Mucosa of stomach (tissue), 1 donor: ENCODE data around the gene CARD11.

Experiments
- H3K27me3 ChIP-seq: one replicate; pipeline ENCODE4 v1.7.0; 2013; ENCODE audit warnings: mild to moderate bottlenecking, low read length; ENCODE audit not compliant: control insufficient read depth, insufficient read depth
- H3K36me3 ChIP-seq: one replicate; pipeline ENCODE4 v1.7.0; 2013; ENCODE audit warnings: low read length; ENCODE audit not compliant: control insufficient read depth, insufficient read depth
- H3K4me1 ChIP-seq: one replicate; pipeline ENCODE4 v1.7.0; 2013; ENCODE audit warnings: mild to moderate bottlenecking, low read length; ENCODE audit not compliant: control insufficient read depth, insufficient read depth
- H3K4me3 ChIP-seq: one replicate; pipeline ENCODE4 v1.7.0; 2013; ENCODE audit warnings: low read length
- H3K9ac ChIP-seq: one replicate; pipeline ENCODE4 v1.7.0; 2013; ENCODE audit warnings: mild to moderate bottlenecking, low read length, moderate library complexity
- H3K9me3 ChIP-seq: one replicate; pipeline ENCODE4 v1.7.0; 2013; ENCODE audit warnings: mild to moderate bottlenecking, low read length, moderate library complexity; ENCODE audit not compliant: control insufficient read depth
- donor health status: Pancreatic carcinoma.

Gene CARD11

GRCh38 chr7:2892549-2892948, 151.1 kb downstream of the CARD11 start:
- peaks cover 4% of the 10 kb centered on the region for H3K27me3 ChIP-seq
- H3K4me3 ChIP-seq: no peak overlapping the region
- H3K4me1 ChIP-seq: no peaks in the 10 kb centered on the region

GRCh38 chr7:2887816-2888215, 155.9 kb downstream of the CARD11 start:
- Histone ChIP-seq H3K27me3 (no peaks in the 10 kb centered on the region), H3K9ac (no peak overlapping the region), H3K36me3 (no peaks in the 10 kb centered on the region), H3K9me3 (no peaks in the 10 kb centered on the region), H3K4me3 (no peak overlapping the region), H3K4me1 (no peaks in the 10 kb centered on the region)

More at GRCh38 chr7:2892549-2892948, 151.1 kb downstream of the CARD11 start:
- no peaks in the 10 kb centered on the region for H3K36me3 ChIP-seq
- no peaks in the 10 kb centered on the region for H3K9me3 ChIP-seq
- H3K9ac ChIP-seq: no peak overlapping the region

GRCh38 chr7:2886900-2887299, 156.8 kb downstream of the CARD11 start:
- H3K4me3 ChIP-seq: no peak overlapping the region
- no peak overlapping the region for H3K9ac ChIP-seq
- H3K4me1 ChIP-seq: no peaks in the 10 kb centered on the region
- no peaks in the 10 kb centered on the region for H3K36me3 ChIP-seq
- H3K9me3 ChIP-seq: no peaks in the 10 kb centered on the region
- H3K27me3 ChIP-seq: no peaks in the 10 kb centered on the region

DNA sequence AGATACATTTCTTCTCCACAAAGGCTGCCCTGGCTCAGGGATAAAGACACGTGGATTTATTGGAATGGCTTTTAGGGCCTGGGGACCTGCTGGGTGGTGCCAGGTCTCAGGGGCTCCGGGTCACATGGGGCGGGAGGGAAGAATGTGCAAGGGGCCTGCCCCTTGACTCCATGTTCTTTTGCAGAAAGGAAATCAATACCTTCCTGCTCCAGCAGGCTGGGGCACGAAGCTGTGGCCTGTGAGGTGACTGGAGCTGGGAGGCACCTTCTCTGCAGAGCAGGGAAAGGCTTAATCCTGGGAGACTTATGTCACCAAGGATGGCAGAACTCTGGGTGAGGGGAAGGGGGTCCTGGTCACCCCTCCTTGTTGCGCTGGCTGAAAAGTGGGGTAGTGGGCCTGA, 157.3 kb downstream of the CARD11 start:
- Histone ChIP-seq H3K9me3 (no peaks in the 10 kb centered on the region), H3K9ac (no peak overlapping the region), H3K27me3 (no peaks in the 10 kb centered on the region), H3K4me3 (no peak overlapping the region), H3K4me1 (no peaks in the 10 kb centered on the region), H3K36me3 (no peaks in the 10 kb centered on the region)

- Histone ChIP-seq H3K9me3 (no peaks in the 10 kb centered on the region), H3K9ac (no peak overlapping the region), H3K4me3 (no peak overlapping the region), H3K4me1 (no peaks in the 10 kb centered on the region), H3K36me3 (no peaks in the 10 kb centered on the region), H3K27me3 (no peaks in the 10 kb centered on the region)
These were observed 159.5 kb downstream of the CARD11 start for GRCh38 chr7:2884161-2884560.

GRCh38 chr7:2883101-2883500, 160.6 kb downstream of the CARD11 start:
- no peaks in the 10 kb centered on the region for H3K9me3 ChIP-seq
- no peaks in the 10 kb centered on the region for H3K4me1 ChIP-seq
- no peaks in the 10 kb centered on the region for H3K36me3 ChIP-seq
- no peak overlapping the region for H3K4me3 ChIP-seq
- no peak overlapping the region for H3K9ac ChIP-seq
- no peaks in the 10 kb centered on the region for H3K27me3 ChIP-seq

DNA sequence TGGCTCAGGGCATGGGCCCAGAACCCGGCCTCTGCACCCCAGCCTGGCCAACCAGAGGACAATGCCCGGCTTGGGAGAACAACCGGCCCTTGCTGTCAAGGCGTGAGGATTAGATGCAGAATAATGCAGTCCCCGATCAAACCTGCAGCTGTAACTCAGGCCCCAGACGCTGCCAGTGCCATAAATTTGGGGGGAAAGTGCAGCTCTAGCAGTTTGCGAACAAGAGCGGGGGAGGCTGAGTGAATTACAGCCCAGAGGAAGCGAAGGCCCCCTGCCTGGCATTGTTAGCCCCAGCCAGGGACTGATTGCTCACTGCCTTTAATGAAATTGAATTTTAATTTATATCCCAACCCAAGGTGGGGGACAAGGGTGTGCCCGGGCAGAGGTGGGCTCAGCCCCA, 161.6 kb downstream of the CARD11 start:
- Histone ChIP-seq H3K9me3 (no peaks in the 10 kb centered on the region), H3K27me3 (no peaks in the 10 kb centered on the region), H3K4me1 (no peaks in the 10 kb centered on the region), H3K4me3 (no peak overlapping the region), H3K9ac (no peak overlapping the region), H3K36me3 (no peaks in the 10 kb centered on the region)

DNA sequence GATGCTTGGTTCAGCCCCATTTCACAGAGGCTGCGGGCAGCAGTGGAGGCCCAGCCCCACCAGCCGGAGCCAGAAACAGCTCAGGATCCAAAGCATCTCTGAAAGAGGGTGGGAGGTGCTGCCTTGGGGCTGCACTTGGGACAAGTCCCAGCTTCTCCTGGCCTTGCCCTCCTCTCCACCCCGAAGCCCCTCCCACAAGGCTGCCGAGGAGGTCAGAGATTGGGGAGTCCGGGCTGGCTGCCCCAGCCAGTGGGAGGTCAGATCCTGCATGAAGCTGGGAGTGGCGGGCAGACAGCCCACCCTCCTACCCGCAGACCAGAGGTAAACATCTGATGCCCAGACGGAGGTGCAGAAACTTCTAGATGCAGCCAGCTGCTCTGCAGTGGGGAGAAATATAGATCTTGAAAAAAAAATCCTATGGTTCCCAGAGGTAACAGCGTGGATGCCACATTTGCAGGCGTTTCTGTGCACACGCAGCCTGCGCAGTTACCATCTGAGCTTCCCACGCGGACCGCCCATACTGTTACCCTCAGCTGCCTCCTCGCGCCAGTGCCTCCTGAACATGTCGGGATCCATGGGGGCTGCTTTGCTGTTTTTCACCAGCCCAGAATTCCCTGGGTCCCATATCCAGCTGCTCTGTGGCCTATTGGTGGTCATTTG, 162.7 kb downstream of the CARD11 start:
- no peaks in the 10 kb centered on the region for H3K27me3 ChIP-seq
- no peaks in the 10 kb centered on the region for H3K4me1 ChIP-seq
- H3K9ac ChIP-seq: no peak overlapping the region
- no peaks in the 10 kb centered on the region for H3K36me3 ChIP-seq
- no peaks in the 10 kb centered on the region for H3K9me3 ChIP-seq
- H3K4me3 ChIP-seq: no peak overlapping the region

DNA sequence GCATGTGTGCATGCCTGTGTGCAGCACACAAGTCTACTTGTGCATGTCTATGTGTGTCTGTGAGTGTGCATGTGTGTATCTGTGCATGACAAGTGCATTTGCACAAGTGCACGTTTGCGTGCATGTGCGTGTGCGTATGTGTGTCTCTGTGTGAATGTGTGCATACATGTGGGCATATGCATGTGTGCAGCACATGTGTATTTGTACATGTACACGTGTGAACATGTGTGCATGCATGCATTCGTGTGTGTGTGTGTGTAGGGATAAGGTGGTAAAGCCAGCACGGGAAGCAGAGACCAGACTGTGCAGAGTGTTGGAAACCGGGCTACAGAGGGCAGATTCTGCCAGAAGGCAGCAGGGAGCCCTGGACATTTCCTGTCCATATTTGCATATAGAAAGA, 163.6 kb downstream of the CARD11 start:
- Histone ChIP-seq H3K9me3 (no peaks in the 10 kb centered on the region), H3K4me1 (no peaks in the 10 kb centered on the region), H3K36me3 (no peaks in the 10 kb centered on the region), H3K4me3 (no peak overlapping the region), H3K27me3 (no peaks in the 10 kb centered on the region), H3K9ac (no peak overlapping the region)

DNA sequence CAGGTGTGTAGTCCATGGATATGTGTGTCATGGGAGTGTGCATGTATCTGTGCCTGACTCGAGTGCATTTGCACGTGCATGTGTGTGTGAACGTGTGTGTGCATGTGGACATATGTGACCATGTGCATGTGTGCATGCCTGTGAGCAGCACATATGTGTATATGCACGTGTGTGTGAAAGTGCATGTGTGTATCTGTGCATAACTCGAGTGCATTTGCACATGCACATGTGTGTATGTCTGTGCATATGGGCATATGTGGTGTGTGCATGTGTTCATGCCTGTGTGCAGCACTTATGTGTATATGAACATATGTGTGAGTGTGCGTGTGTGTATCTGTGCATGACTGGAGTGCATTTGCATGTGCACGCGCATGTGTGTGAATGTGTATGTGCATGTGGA, 164.3 kb downstream of the CARD11 start:
- H3K4me1 ChIP-seq: no peaks in the 10 kb centered on the region
- H3K4me3 ChIP-seq: no peak overlapping the region
- H3K36me3 ChIP-seq: no peaks in the 10 kb centered on the region
- no peak overlapping the region for H3K9ac ChIP-seq
- no peaks in the 10 kb centered on the region for H3K9me3 ChIP-seq
- no peaks in the 10 kb centered on the region for H3K27me3 ChIP-seq

- no peak overlapping the region for H3K4me3 ChIP-seq
- no peaks in the 10 kb centered on the region for H3K36me3 ChIP-seq
- H3K9me3 ChIP-seq: no peaks in the 10 kb centered on the region
- H3K27me3 ChIP-seq: no peaks in the 10 kb centered on the region
- no peak overlapping the region for H3K9ac ChIP-seq
- H3K4me1 ChIP-seq: no peaks in the 10 kb centered on the region
These were observed 165.4 kb downstream of the CARD11 start for GRCh38 chr7:2878306-2878705.

DNA sequence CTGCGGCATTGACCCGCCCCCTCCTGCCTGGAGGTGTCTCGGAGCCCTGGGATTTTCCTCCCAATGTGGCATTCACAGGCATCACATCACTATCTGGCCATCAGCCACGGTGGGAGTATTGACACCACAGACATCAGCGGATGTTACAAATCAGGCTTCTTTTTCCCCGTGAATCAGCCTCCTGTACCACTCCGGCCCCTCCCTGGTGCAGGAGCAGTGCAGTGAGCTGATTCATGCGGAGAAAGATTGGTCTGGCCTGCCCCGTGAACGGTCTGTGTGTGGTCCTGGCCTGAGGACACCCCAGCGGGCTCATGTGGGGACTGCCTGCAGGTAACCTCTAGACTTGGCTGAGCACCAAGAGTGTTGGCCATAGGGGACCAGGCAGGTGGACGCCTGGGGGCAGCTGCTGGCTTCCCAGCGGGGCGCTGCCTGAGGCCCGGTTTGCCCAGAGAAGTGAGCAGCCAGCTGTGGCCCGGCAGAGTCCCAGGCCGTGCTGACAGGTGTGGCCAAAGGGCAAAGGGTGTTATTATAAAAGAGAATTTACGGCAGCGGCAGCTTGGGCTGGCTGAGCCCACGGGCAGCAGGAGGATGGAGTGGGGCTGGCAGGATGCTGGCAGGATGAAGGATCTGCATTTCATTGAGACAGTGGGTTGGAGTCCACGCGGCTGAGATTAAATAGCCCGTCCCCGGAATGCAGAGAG, 167.5 kb downstream of the CARD11 start:
- Histone ChIP-seq H3K4me1 (no peaks in the 10 kb centered on the region), H3K9me3 (no peaks in the 10 kb centered on the region), H3K9ac (no peak overlapping the region), H3K27me3 (no peaks in the 10 kb centered on the region), H3K4me3 (no peak overlapping the region), H3K36me3 (no peaks in the 10 kb centered on the region)
